H54 (cell line): Measurements from ENCODE around the gene PCLAF.
"Not testable (repeated sequence)": the region's sequence is repeated elsewhere in the genome, so short reads cannot be mapped to it uniquely, and the experiment has no call there.

Experiments used
- DNase-seq: peaks from one replicate; pipeline ENCODE4 v3.0.0; 2011; ENCODE audit warnings: low spot score, mixed read lengths; ENCODE audit not compliant: insufficient read length
- FAIRE-seq: peaks from 3 replicates; lab custom pipeline; 2011; peaks lifted over from hg19 to GRCh38; lab: Jason Lieb, UNC
- POLR2A ChIP-seq: IDR thresholded peaks from 2 replicates; pipeline ENCODE4 v1.6.1; 2011; ENCODE audit warnings: low read depth, mild to moderate bottlenecking, low read length

The PCLAF gene, protein sequence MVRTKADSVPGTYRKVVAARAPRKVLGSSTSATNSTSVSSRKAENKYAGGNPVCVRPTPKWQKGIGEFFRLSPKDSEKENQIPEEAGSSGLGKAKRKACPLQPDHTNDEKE

DNA sequence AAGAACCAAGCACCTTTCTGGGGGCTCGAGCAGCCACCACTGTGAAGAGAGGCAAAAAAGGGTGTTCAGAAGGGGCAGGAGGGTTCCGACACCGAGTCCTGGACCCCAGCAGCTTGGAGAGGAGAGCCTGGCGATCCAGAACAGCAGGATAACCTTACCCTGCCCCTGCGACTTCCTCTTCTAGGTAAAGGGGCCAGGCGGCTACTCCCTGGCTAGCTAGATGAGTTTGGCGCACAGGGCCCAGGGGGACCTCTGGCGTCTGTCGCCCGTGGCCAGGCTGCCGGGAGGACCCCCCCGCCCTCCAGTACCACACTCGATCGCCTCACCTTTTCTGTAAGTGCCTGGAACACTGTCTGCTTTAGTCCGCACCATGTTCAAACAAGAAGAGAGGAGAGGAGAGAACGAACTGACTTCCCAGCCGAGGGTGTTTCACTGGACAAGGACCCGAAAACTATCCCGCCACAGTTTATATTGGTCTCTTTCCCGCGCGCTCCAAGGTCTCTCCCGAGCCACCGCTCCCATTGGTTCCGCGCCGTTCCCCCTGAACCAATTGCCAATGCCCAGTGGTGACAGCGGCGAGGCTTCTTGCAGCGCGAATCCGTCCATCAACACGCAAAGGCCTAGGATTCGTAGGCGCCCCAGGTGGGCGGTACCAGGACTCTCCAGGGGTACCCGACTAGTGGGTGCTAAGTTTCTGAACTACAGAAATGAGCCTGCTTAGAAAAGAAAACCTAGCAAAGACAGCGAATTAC lies at the start of gene PCLAF:
Gene PCLAF (minus strand): TSS at position 442 of the 752 bp plus-strand sequence. CDS start 70 bp downstream, at position 372.
- FAIRE-seq: peak; percentile 6
- DNase-seq: peak; percentile 53
- peak; percentile 79 for TF ChIP-seq POLR2A

DNA sequence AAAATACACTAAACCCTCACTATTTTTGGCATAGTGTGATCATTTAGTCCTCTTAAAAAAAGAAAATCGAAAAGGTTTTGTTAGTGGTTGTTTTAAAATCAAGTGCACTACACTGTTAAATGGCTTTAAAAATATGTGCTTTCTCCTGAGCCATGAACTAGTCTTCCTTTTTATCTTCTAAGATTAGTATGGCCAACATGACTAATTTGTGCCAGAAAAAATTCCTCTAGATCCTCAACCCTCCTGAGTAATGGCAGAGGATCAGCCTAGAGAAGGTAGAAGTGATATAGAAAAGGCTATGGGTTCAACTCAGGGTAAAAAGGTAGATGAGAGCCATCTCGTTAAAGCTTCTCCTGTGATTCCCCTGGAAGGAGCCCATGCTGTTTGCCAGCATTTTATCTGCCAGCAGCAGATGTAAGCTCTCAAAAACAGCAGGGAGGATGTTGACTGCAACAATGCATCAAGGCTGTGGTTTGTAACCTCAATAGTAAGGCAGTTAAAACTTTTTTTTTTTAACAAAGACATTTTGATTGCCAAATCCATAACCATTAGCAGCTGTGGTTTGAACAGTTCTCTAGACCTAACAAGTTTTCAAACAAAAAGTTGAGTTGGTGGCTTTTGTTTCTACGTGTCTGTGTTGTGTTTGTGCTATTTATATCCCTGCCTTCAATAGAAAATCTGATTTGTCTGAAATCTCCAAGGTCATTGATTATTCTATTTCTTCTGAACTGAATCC lies 48.9 kb upstream of the PCLAF start:
- FAIRE-seq: no peak
- TF ChIP-seq POLR2A: no peak
- no peak for DNase-seq

DNA sequence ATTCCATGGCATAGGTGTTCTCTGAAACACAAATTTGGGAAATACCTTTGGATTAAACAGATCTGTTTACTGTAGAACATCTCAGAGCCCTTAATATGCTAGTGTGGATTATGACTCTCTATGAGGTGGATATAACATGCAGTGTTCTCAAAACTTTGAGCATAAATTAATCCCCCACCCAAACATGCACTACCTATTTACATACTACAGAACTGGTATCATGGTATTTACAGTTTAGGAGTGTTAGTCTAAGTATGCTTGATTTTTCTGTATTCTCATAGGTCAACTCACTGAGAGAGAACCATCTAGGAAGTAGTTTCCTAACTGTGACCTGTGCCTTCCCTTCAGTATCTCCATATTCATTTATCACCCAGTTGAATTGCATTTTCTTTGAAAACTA lies 48.2 kb upstream of the PCLAF start:
- FAIRE-seq (no peak), DNase-seq (no peak)
- no peak for TF ChIP-seq POLR2A

DNA sequence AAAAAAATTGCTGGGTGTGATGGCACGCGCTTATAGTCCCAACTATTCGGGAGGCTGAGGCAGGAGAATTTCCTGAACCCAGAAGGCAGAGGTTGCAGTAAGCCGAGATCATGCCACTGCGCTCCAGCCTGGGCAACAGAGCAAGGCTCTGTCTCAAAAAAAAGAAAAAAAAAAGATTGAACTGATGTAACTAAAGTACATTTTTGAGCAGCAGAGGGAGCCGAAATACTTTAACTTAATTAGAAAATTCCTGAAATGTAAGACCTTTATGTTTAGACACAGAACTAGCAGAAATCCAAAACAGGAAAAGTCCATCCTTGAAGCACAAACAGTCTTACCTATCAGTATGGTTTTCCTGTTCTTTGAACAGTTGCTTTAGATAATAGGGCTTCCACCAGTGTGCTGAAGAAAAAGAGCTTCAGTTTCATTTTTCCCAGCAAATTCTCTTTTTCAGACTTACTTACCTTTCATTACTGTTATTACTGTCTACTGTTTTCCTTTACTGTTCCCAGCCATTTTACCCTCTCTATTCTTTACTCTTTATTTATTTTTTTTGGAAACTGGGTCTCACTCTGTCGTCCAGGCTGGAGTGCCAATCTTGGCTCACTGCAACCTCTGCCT lies 45.7 kb upstream of the PCLAF start:
- no peak for TF ChIP-seq POLR2A
- DNase-seq (no peak), FAIRE-seq (no peak)

DNA sequence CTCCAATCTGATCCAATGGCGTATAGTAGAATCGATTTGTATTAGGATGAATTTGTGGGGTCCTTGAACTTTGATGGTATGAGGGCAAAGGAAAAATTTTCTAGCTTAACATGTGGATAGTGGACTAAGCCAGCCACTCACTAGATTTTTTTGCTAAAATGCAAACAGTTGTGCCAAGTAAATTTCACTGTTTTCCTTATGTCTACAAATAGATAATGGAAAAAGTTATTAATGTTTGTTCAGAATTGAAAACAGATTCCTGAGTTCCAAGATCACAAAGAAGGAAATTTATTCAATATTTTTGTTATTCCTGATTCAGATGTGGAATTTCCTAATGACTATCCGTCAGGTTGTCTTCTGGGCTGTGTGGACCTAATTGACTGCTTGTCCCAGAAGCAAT lies 44.0 kb upstream of the PCLAF start:
- TF ChIP-seq POLR2A: no peak
- FAIRE-seq: no peak
- no peak for DNase-seq

DNA sequence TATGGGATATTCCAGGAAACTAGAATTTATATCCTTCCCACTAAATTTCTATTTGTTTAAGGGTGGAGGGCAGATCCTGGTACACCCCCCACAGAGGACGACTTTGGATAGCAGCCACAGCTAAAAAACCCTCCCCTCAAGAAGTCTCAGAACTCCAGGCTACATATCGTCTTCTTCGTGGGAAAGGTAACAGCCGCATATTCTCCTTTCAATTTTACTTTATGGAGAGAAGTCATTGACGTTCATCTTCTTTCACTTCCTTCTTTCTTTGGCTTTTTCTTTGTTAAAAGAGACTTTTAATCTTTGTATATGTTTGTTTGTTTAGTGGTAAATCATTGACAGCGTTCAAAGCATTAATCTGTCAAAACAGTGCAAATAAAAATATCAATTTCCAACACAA lies 42.7 kb upstream of the PCLAF start:
- no peak for TF ChIP-seq POLR2A
- FAIRE-seq (no peak), DNase-seq (no peak)

DNA sequence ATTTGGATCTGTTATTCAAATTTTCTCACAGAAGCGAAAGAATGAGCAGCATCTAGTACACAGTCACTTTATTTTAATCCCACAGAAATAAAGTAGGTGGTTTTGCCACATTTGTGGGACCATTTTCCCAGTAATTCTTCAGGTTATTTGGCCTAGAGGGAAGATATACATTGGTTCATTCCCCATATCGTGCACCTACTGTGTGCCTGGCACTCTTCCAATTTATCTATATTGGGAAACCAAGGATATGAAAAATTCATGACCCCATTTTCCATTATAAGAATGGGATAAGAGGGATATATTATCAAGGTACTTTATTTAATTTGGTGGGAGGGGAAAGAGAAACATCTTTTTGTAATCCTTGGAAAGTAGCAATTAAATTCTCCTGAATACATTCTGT lies 41.5 kb upstream of the PCLAF start:
- DNase-seq (no peak), FAIRE-seq (no peak)
- TF ChIP-seq POLR2A: no peak

DNA sequence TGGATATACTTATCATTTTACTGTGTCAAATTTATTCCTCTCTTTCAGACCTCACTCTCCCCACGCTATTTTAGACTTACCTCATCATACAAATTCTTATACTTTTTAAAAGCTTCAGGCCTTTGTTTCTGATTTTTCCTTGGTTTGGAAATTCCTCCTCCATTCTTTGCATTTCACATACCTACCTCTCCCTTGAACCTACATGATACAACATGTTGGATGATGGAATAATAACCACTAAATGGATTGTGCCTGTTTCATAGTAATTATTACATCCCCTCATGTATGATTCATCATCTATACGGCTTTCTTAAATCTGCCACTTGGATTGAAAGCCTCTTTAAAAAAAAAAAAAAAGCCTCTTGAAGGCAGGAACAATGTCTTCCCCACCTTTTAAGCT lies 31.0 kb upstream of the PCLAF start:
- FAIRE-seq (no peak), DNase-seq (no peak)
- no peak for TF ChIP-seq POLR2A

DNA sequence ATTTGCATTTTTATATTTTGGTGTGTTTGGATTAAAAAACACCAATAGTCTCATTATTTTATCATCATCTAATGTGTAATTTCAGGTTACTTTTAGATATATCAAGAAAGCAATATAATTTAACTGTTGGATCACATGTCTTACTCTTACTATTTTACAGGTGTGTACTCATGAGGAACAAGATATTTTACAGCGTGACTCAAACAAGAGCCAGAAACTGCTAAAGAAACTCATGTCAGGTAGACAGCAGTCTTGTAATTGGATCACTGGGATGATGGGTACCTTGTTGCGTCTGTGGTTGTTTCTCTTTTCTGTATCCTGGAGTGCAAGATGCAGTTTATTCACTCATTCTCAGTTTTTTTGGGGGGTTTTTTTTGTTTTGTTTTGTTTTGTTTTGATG lies 19.3 kb upstream of the PCLAF start:
- no peak for TF ChIP-seq POLR2A
- no peak for DNase-seq
- FAIRE-seq: no peak

DNA sequence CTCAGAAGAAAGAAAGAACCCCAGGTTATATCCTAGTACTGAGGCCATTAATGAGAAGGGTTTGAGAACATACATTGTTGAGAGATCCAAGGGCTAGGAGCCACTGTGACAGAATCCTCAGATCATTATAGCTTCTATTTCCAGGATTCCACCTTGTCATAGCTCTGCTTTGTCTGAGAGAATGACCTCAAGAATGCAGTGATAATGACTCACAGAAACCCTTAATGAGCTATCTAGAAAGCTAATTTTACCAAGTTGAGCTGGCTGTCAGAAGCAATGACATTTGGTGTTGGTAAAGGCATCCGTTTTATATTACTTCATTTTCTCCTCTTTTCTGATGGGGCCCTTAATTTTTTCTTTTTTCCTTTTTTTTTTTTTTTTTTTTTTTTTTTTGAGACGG lies 17.3 kb upstream of the PCLAF start:
- DNase-seq (no peak), FAIRE-seq (no peak)
- TF ChIP-seq POLR2A: no peak

DNA sequence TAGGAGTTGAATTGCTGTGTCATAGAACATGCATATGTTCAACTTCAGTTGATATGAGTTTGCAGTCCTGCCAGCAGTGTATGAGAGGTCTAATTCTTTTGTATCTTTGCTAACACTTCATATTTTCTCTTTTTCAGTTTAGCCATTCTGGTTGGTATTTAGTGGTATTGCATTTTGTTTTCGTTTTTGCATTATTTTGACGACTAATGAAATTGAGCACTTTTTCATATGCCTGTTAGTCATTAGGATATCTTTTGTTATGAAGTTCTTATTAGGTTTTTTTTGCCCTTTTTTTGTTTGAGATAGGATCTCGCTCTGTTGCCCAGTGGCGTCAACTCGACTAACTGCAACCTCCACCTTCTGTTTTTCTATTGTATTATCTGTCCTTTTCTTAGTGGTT lies 15.5 kb upstream of the PCLAF start:
- no peak for TF ChIP-seq POLR2A

DNA sequence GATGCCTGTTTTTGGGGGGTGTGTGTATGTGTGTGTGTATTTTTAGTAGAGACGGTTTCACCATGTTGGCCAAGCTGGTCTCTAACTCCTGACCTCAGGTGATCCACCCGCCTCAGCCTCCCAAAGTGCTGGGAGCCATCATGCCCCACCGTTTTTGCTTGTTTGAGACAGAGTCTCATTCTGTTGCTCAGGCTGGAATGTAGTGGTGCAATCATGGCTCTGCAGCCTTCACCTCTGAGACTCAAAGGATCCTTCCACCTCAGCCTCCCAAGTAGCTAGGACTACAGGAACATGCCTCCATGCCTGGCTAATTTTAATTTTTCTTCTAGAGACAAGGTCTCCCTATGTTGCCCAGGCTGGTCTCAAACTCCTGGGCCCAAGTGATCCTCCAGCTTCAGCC lies 11.2 kb upstream of the PCLAF start:
- DNase-seq, FAIRE-seq: not testable (repeated sequence)

More for the DNA sequence above, 15.5 kb upstream of the PCLAF start:
- DNase-seq (no peak), FAIRE-seq (no peak)

DNA sequence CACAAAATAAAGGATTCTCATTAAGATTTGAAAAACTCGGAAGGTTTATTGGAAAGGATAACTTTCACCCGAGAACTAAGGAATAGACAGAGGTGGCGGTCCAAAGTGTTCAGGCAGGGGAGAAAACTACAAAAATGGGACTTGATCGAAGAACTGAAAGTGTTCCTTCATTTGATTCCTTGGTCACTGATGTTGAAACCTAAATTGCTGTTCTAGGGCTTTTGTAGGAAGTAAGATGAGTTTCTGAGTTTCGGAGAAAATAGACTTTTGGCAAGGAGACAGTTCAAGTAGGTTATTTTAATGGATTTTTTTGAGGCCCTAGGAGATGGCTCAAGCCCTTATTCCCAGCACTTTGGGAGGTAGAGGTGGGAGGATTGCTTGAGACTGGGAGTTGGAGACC lies 7.8 kb upstream of the PCLAF start:
- FAIRE-seq (no peak), DNase-seq (no peak)
- no peak for TF ChIP-seq POLR2A

DNA sequence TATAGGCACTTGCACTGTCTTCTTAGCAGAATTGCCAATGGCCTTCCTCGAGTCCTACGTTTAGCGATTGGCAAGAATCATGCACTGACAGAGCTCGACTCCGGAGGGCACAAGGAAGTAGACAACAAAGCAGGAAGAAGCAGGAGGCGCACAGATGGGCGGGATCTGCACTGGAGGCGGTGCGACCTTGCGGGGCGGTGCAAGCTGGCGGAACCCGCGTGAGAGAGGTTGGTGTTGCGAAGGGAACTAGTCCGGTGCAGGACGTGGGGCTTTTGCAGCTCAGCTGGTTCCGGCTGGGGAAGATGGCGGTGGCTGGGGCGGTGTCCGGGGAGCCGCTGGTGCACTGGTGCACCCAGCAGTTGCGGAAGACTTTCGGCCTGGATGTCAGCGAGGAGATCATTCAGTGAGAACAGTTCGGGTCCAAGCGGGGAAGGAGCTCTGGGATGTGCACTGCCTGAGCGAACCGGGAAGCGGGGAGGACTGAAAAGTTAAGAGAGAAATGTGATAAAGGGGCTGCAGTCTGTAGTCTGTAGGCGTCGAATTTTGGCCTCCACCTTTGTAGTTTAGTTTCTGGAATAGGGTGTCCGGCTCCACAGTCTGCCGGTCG lies 6.4 kb upstream of the PCLAF start, which contains the start of gene TRIP4:
Gene TRIP4 (plus strand): TSS at position 275 of the 607 bp plus-strand sequence. CDS start 28 bp downstream, at position 303.
- TF ChIP-seq POLR2A: peak; percentile 95
- DNase-seq (peak; percentile 44), FAIRE-seq (no peak)
